Gastrocnemius medialis (tissue), 4 donors: ENCODE measurements around the gene RNF181.

Source experiments
- CTCF ChIP-seq, 5 experiments: fragments of 450-650 bp in 3 of 5; fragments of 200-600 bp in 2 of 5; sonication (generic) in 2 of 5; IDR thresholded peaks in 4 of 5; conservative IDR thresholded peaks in 1 of 5; 1 replicate in 4 of 5; 2 replicates in 1 of 5; pipeline ENCODE4 v1.5.1; 2016 to 2019; ENCODE audit warnings: antibody characterized with exemption in 5 of 5, mild to moderate bottlenecking in 3 of 5, moderate library complexity in 3 of 5
- POLR2A ChIP-seq, 2 donors: fragments of 450-650 bp; IDR thresholded peaks; one replicate each; pipeline ENCODE4 v1.6.1; 2017; ENCODE audit warnings: antibody characterized with exemption in 2 of 2, mild to moderate bottlenecking in 2 of 2, moderate library complexity in 2 of 2

GRCh38 chr2:85551698-85552678, 43.6 kb upstream of the RNF181 start:
- TF ChIP-seq CTCF (IDR thresholded peaks at IDR 0.05 in 4 of 5, conservative IDR thresholded peaks at IDR 0.05 in 1 of 5) (peak; percentile 90 to 96 (median 92)), POLR2A (IDR thresholded peaks at IDR 0.05) (peak in 1 of 2 donors; percentile 12)
